ENCODE results near the gene SLC36A4.
"Not testable (repeated sequence)": the region's sequence is repeated elsewhere in the genome, so short reads cannot be mapped to it uniquely, and the experiment has no call there.

The SLC36A4 gene

DNA sequence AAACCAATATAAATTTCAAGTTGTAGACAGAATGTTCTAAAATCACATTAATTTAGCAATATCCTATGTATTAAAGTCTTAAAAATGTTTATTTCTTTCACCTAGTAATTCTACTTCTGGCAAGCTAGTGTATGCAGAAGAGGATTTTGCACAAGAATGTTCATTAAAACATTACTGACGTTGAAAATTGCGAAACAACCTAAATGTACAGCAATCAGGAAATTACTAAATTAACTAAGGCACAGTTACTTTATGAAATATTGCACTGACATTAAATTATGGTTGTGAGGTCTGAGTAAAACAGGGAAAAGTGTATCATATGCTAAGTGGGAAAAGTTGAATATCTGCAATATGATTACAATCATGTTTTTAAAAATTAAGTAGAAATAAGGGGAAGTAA lies 4.1 kb downstream of the SLC36A4 start:
- no peak for DNase-seq

DNA sequence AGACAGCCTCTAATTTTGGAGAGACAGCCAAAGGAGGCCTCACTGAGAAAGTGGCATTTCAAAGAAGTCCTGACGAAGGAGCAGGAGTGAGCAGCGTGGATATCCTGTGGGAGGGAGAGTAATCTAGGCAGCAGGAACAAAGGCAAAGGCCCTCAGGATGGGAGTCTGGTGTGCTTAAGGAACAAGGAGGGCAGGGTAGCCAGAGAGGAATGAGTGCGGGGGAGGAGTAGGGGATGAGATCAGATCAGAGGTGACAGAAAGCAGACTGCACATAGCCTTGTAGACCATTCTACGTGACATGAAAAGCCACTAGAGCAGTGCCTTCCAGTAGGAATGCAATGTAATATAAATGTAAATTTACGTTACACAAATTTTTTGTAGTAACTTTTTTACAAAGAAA lies 5.6 kb downstream of the SLC36A4 start:
- DNase-seq = no peak

DNA sequence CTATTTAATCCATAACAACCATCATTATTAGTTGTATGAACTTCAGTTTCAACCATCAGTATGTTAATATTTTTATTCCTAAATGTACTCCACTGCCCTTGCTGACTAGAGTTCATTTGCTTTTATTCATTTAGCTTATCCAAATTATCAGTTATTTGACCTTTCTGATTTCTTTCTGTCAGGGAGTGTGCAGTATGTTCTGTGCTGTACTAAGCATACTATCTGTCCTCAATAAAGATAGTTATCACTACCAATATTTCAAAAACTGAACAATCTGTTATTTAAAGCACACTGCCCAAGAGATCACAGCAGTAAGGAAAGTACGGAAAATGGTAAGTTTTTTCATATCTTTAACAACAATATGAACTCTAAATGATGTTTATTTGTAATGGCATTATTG lies 8.3 kb downstream of the SLC36A4 start:
- DNase-seq = no peak

DNA sequence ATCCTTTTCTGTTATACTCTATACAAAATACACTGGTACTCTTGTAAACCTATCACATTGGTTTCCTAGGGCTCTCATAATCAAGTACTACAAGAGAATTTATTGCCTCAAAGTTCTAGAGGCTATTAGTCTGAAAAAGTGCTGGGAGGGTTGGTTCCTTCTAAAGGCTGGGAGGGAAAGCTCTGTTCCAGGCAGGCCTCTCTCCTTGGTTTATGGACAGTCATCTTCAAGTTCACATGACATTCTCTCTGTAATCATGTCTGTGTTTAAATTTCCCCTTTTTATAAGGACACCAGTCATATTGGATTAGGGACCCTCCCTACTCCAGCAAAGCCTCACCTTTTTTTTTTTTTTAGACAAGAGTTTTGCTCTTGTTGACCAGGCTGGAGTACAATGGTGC lies 9.1 kb downstream of the SLC36A4 start:
- no peak for DNase-seq

DNA sequence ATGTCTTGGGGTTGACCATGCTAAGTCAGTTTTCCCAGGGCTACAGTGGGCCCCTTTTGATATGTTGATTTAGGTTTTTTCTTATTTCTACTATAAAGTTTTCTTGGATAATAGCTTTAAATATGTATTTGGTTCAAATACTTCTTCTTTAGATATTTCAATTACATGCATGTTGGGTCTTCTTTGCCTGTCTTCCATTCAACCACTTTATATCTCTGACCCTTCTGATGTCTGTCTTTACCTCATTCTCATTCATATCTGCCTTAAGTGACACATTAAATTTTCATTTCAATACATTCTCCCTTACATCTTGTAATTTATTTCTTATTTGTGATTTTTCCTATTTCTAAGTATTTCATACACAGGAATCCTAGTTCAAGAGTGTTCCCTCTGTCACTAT lies 10.5 kb downstream of the SLC36A4 start:
- no peak for DNase-seq

DNA sequence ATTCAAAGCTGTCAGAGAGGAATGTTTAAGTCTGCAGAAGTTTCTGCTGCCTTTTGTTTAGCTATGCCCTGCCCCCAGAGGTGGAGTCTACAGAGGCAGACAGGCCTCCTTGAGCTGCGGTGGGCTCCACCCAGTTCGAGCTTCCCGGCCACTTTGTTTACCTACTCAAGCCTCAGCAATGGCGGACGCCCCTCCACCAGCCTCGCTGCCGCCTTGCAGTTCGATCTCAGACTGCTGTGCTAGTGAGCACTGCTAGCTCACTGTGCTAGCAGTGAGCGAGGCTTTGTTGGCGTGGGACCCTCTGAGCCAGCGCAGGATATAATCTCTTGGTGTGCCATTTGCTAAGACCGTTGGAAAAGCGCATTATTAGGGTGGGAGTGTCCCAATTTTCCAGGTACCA lies 19.9 kb downstream of the SLC36A4 start:
- DNase-seq = not testable (repeated sequence)

DNA sequence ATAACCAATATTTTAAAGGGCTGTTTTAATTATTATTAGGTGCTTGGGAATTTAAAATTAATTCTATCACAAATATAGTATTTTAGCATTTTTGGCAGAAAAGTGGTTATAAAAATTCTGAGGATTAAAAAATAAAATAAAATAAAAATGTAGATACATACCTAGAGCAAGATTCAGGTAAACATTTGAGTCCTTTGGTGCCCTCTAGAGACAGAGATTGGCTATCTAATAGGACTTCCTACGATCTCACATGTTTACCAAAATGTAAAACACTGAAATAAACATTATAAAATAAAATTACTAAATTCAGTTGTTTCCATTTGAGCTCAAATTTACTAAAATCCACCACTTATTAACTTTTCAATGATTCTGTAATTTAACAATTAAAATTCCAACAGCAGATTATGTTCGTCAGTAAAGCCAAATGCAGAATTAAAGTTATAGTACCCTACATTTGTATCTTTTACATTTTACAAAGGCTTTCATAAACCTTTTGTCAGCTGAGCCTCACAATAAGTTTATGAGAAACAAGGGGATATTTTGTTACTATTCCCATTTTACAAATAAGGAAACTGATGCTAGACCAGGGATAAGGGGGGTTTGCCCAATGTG lies 27.7 kb downstream of the SLC36A4 start:
- DNase-seq = no peak

DNA sequence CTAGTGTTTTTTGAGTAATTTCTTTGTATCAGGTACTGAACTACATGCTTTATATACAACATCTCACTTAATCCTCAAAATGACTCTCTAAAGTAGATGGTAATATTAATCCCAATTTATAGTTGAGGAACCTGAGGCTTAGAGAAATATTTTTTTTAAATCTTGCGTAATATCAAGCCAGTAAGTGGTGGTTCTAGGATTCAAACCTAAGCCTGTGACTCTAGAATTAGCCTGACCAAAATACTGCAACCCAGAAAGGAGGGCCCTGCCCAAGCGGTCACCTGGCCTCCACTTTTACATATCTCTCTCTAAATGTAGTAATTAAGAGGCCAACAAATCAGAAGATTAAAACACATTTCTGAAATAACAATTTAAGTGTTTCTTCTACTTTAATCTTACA lies 28.6 kb downstream of the SLC36A4 start:
- no peak for DNase-seq

DNA sequence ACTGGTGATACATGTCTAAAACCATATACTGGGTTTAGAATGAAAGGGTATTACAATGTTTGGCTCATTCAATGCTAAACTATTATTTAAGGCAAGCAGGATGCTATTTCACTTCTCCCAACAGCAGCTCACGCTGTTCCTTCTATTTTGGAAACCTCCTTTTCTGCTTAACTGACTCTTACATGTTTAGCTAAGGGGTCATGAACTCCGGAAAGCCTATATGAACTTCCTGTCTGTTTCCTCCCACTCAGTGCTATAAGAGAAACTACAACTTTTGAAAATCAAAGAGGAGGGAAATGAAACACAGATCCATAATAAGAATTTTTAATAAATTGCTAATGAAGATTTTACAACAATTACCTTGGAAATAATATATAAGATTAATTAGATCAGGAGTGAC lies 30.9 kb downstream of the SLC36A4 start:
- no peak for DNase-seq

DNA sequence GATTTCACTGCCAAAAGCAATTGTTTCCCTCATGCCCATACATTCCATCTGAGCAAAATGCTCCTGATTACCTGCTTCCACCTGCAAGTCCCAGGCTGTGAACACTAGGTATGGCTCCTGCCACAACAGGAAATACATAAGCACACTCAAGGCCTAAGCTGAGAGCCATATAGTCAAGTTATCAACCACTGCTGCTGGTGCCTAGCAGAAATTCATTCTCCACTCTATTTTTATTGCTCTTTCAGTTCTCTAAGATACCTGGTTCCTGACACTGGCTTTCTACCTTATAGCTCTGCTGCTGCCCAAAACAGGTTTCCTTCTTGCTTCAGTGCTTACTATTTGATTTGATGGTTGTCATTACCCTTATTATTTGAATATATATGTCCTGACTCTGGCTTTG lies 31.6 kb downstream of the SLC36A4 start:
- DNase-seq = no peak

DNA sequence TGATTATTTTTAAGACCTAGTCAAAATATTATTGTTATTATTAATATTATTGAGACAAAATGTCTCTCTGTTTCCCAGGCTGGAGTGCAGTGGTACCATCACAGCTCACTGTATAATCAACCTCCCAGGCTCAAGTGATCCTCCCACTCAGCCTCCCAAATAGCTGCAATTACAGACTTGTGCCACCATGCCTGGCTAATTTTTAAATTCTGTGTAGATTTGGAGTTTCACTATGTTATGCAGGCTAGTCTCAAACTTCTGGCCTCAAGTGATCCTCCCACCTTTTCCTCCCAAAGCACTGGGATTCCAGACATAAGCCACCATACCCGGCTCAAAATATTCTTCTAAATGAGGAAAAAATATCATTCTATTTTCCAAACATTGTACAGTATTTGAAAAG lies 37.0 kb downstream of the SLC36A4 start:
- no peak for DNase-seq

DNA sequence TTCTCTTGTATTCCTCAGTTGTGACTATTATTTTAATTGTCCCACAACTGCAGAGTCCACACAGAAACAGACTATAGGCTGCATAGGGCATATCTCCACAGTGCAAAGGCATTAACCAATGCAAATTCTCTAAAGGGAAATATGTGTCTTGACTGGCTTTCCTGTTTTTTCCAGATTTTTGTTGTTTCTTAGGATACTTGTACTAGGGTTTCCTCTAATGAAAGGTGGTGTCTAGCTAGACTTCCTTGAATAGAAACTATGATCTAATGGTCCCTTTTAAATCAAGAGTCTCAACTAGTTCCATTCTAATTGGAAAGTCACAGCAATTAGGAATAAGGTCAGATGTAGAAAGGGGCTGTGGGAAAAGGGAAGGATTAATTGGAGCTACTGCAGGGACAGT lies 37.6 kb downstream of the SLC36A4 start:
- DNase-seq = no peak

DNA sequence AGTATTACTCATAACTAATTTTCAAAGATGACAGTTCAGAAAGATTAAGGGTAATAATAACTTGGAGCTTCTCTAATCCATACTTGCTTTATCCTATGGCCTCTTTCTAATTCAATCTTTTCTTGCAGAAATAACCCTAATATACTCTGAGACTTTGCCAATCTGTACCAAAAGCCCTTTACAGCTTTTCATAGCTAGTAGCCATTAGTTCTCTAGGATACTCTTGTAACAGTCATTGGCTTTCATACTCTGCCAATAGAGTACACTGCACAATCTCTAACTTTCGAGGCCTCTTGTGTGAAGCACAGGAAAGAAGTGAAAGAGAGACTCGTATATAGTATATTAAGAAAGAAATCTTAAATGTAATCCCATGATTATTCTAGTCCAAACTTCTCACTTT lies 38.1 kb downstream of the SLC36A4 start:
- DNase-seq = no peak

DNA sequence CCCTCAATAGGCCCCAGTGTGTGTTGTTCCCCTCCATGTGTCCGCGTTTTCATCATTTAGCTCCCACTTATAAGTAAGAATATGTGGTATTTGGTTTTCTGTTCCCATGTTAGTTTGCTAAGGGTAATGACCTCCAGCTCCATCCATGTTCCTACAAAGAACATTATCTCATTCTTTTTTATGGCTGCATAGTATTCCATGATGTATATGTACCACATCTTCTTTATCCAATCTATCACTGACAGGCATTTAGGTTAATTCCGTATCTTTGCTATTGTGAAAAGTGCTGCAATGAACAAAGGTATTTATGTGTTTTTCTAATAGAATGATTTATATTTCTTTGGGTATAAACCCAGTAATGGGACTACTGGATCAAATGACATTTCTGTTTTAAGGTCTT lies 42.1 kb downstream of the SLC36A4 start:
- no peak for DNase-seq

DNA sequence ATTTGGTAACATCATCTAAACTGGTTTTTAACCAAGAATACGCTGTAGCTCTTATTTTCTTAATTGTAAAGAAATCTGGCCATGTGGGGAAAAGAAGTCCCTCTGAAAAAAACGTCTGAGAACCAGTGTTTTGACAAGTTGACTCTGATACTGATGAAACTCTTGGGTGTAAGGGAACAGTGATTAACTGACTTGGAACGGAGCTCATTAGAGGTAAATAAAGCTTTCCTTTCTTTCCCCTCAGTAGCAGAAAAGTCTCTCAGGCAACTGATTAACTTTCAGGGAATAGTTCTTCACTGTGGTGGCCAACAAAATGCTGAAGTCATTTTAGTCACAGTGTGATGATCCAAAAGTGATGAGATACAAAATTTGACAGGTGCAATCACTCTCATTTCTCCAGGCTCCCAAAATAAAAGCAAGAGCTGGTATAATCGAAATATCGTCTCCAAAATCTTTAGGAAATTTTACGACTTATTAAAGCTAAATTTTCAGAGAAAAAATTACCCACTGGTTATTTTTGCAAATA lies 52.3 kb downstream of the SLC36A4 start:
- no peak for DNase-seq

DNA sequence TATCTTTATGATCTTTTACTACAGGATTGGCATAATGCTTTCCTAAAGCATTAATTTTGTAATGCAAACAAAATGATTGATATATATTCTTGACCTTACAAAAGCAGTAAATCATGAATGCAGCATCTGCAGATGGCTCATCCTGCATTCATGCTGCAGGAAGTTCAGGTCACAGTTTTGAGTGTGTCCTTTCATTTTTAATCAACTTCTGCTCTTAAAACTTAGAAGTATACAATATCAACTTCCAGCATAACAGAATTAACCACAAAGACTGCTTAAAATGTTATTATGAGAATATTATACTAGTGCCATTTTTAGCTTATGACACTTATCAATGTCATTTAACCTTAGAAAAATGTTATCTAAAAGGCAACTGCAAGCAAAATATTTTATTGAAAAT lies 54.0 kb downstream of the SLC36A4 start:
- DNase-seq = no peak

DNA sequence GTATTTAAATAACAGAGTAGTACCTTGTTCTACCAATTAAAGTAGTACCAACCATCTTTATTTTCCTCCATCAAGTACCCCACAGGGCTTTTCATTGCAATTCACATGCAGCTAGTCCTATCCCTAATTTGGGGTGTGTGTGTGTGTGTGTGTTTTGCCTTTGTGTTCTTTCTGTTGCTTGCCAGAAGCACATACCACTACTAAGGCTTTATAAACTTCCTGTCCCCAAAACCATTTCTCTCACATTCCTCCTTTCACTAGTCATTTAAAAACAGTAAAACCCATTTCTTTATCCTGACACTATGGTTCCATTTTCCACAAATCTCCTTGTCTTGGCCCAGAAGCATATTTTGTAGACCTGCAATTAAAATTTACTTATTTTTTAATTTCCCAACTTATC lies 54.6 kb downstream of the SLC36A4 start:
- DNase-seq = no peak

DNA sequence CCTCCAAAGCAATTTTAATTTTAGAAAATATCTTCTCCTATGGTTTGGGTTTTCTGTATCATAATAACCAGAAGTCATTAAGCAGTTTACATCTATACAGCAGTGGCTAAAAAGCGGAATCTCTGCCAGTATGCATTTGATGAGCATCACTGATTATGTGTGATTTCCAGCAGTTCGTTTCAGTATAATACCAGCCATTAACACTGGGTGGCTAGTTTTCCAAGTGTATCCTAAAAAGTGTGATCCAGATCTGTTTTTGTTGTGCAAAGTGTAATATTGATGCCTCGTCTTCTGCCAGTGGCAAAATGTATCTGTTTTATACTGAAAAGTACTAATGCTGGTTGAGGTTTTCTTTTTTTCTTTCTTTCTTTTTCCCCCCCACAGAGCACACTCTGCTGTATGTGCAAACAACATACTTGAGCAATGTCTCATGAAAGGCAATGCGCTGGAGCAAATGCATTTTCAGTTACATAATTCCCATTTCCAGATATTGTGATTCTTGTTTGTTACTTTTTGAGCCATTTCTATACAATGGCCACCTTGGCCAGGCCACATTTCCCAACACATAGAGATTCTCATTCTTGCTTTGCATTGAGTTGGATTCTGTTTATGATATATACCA lies 64.2 kb downstream of the SLC36A4 start:
- DNase-seq = no peak

DNA sequence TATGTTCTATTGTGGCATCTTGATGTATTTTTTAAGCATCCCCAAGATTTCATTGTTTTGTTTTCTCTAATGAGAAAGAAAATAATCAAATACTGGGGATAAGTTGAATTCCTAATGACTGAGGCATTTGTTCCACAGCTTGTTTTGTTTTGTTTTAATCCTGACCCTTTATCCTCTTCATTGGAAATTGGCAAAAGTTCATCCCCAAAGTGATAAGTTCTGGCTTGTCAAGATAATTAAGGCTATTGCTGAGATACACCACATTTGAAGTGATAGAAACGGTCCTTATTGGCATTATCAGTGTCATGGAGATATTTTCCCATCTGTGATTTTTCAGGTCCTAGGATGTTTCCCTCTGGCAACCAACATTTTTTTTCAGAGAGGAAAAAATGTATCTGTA lies 65.0 kb downstream of the SLC36A4 start:
- DNase-seq = no peak

DNA sequence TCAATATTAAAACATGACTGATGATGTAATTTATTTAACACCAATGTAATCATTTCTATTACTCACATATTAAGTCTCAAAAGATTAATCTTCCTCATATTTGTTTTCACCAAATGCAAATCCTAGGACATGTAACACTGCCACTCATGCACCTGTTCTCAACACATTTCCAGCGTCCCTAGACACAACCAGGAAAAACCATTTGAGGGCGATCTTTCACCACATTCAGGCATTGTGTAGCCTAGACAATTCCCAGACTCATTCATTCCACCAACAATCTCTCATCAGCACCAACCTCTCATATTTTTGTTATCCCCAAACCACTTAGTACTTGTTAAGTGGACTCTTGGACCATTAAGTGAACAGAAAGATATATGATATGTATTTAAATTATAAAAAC lies 66.1 kb downstream of the SLC36A4 start:
- no peak for DNase-seq

DNA sequence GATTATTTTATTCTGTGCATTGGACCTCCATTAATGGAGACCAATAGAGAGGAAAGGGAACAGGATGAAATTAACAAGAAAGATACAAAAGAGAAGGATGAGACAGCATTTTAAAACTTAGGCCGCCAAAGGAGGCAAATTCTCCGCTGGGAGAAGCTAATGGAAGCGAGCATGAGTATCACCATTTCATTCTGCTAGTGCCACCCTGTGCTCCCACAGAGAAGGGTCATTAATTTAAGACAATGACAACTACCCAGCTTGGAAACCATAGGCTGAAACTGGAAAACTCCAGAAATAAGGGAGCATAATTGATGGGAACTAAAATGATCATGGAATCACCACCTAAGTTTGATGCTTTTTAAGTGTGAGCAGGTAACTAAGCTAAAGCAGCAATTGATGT lies 69.2 kb downstream of the SLC36A4 start:
- no peak for DNase-seq

DNA sequence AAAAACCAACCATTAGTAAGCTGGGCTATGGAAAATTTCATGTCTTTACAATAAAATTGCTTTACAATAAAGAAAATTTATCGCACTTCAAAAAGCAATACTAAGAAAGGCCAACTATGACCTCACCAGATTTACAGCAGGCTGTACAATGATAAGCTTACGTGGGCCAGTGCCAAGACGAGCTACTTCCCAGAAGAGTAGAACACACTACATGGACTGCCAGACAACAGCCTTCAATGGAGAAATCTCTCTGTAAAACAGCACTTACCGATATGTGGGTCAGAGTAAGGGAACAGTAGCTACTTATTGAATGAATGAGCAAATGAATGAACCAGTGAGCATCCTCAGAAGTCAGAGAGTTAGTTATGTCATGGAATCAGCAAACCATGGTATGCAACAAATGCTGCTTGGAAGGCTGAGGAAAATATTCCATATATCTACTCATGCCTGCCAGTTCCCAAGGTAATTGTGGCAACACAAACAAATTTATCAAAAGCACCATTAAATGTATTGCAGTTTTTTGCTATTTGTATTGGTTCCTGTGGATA lies 74.4 kb downstream of the SLC36A4 start:
- no peak for DNase-seq

DNA sequence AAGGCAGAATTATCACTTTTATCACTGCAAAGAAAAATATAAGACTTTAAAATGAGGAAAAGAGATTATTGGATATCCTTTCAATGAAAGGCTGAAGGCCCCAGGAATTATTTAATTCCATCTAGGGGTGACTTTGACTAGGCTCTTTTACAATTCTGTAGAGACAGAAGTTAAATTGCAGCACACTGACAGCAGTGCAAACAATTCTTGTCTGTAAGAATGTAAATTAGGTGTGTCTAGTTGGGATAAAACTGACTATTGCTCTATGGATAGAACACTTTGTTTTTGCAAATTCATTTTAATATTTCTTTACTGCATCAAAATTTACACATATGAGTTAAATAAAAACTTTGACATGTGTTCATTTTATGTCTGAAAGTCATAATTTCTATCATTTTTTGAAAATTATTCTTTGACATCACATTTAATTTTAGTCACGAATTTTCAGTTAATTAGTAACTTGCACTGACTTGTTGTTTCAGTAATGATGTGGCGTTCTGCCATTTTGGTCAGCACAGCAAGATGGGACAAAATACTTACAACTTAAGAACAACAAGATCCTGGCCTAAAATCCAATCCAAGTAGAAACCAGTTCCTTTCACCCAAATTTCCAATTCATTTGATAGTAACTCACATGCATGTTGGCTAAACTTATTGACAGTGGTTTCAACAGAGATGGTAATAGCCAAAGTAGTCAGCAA lies 75.1 kb downstream of the SLC36A4 start:
- no peak for DNase-seq

DNA sequence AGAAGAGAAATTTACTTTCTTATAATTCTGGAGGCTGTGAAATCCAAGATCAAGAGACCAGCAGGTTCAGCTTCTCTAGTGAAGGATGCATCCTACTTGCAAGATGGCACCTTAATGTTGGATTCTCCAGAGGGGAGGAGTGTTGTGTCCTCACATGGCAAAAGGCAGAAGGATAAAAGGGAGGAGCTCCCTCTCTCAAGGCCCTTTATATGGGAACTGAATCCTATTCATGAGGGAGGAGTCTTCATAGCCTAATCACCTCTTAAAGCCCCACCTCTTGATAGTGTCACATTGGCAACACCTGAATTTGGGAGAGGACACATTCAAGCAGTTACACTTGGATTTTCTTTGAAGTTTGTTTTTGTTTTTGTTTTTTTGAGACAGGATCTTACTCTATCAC lies 79.5 kb downstream of the SLC36A4 start:
- DNase-seq = no peak
